ENCODE data around the gene MAP2K3.

- TF ChIP-seq EZH2 (IDR thresholded peaks at IDR 0.05) (no peak), POLR2AphosphoS5 (IDR thresholded peaks at IDR 0.05; ENCODE audit: borderline replicate concordance, low read depth, low read length) (no peak)
Measured at GRCh38 chr17:21299981-21300600, 15.6 kb downstream of the MAP2K3 start.
